ENCODE results near the gene BCAT1.

DNA sequence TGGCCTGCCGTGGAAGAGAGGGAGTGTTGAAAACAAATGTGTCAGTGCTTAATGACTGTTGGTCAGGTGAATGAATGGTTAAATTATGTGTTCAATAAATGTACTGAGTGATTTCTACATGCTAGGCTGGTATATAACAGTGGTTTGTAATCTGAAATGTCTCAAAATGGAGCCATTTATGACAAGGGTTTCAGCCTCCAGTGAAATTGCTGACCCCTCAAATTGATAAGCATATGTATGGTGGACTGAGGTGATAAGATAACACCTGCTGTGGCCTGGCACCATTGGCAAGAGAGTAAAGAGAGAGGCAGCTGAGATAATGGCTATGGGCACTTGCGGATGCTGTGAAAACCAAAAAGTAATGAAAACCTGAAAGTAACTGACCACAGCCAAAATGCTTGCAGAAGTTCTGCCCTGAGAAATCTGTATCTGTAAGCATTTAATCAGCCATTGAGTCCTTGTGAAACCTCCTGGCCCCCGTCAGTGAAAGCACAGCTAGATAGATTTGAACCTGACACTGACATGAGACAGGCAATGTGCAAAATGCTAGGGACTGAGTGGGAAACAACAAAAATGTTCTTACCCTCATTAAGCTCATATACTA, 1.4 kb upstream of the BCAT1 start:
- TF ChIP-seq, protein P1, sequence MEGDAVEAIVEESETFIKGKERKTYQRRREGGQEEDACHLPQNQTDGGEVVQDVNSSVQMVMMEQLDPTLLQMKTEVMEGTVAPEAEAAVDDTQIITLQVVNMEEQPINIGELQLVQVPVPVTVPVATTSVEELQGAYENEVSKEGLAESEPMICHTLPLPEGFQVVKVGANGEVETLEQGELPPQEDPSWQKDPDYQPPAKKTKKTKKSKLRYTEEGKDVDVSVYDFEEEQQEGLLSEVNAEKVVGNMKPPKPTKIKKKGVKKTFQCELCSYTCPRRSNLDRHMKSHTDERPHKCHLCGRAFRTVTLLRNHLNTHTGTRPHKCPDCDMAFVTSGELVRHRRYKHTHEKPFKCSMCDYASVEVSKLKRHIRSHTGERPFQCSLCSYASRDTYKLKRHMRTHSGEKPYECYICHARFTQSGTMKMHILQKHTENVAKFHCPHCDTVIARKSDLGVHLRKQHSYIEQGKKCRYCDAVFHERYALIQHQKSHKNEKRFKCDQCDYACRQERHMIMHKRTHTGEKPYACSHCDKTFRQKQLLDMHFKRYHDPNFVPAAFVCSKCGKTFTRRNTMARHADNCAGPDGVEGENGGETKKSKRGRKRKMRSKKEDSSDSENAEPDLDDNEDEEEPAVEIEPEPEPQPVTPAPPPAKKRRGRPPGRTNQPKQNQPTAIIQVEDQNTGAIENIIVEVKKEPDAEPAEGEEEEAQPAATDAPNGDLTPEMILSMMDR (IDR thresholded peaks at IDR 0.05; ENCODE audit: insufficient read depth, low read length, poor library complexity, severe bottlenecking) = no peak
- TF ChIP-seq EZH2phosphoT487 (conservative IDR thresholded peaks at IDR 0.05; ENCODE audit: low read length) = no peak

All from SU-DHL-6 (cell line).